Trophoblast cell (in vitro differentiated cells and primary cell): Measurements from ENCODE around the gene PRKX.
"Not testable (repeated sequence)": the region's sequence is repeated elsewhere in the genome, so short reads cannot be mapped to it uniquely, and the experiment has no call there.

ENCODE experiments used
- DNase-seq, 2 donors: peaks; one replicate each; pipeline ENCODE4 v3.0.0-alpha.2; 2016
- H2AFZ ChIP-seq: 2 replicates; pipeline ENCODE4 v1.6.1; 2013; ENCODE audit warnings: low read length, moderate library complexity, mild to moderate bottlenecking; ENCODE audit not compliant: insufficient read depth, poor library complexity
- H2AK5ac ChIP-seq: 2 replicates; pipeline ENCODE4 v1.6.1; 2013; ENCODE audit warnings: mild to moderate bottlenecking, low read length
- H2BK120ac ChIP-seq: 2 replicates; pipeline ENCODE4 v1.6.1; 2013; ENCODE audit warnings: low read length, mild to moderate bottlenecking, moderate library complexity; ENCODE audit not compliant: insufficient read depth, poor library complexity
- H2BK12ac ChIP-seq: 2 replicates; pipeline ENCODE4 v1.6.1; 2013; ENCODE audit warnings: mild to moderate bottlenecking, low read length, moderate library complexity
- H2BK5ac ChIP-seq: 2 replicates; pipeline ENCODE4 v1.6.1; 2013; ENCODE audit warnings: low read length, low read depth, moderate library complexity, mild to moderate bottlenecking; ENCODE audit not compliant: poor library complexity
- H3K14ac ChIP-seq: 2 replicates; pipeline ENCODE4 v1.6.1; 2013; ENCODE audit warnings: mild to moderate bottlenecking, low read length
- H3K18ac ChIP-seq: 2 replicates; pipeline ENCODE4 v1.6.1; 2013; ENCODE audit warnings: mild to moderate bottlenecking, low read length
- H3K23ac ChIP-seq: 2 replicates; pipeline ENCODE4 v1.6.1; 2013; ENCODE audit warnings: low read length
- H3K27ac ChIP-seq: 2 replicates; pipeline ENCODE4 v1.5.1; 2013; ENCODE audit warnings: low read depth, mild to moderate bottlenecking, inconsistent platforms, low read length, moderate library complexity
- H3K27me3 ChIP-seq: 2 replicates; pipeline ENCODE4 v1.6.1; 2013; ENCODE audit warnings: inconsistent platforms, mild to moderate bottlenecking, low read length, moderate library complexity; ENCODE audit not compliant: insufficient read depth
- H3K36me3 ChIP-seq, 2 experiments: 1 replicate in 1 of 2; 2 replicates in 1 of 2; pipeline ENCODE4 v1.6.1; 2013; ENCODE audit warnings: low read length in 2 of 2, mild to moderate bottlenecking in 2 of 2, moderate library complexity in 1 of 2; ENCODE audit not compliant: insufficient read depth in 2 of 2, control insufficient read depth in 1 of 2
- H3K4ac ChIP-seq: 2 replicates; pipeline ENCODE4 v1.6.1; 2013; ENCODE audit warnings: low read depth, mild to moderate bottlenecking, low read length, moderate library complexity
- H3K4me1 ChIP-seq, 2 experiments: 1 replicate in 1 of 2; 2 replicates in 1 of 2; pipeline ENCODE4 v1.6.1; 2013; ENCODE audit warnings: low read length in 2 of 2, mild to moderate bottlenecking in 2 of 2, moderate library complexity in 1 of 2; ENCODE audit not compliant: insufficient read depth in 2 of 2, control insufficient read depth in 1 of 2
- H3K4me2 ChIP-seq: 2 replicates; pipeline ENCODE4 v1.6.1; 2013; ENCODE audit warnings: inconsistent platforms, mild to moderate bottlenecking, low read length, moderate library complexity
- H3K4me3 ChIP-seq: 2 replicates; pipeline ENCODE4 v1.5.1; 2013; ENCODE audit warnings: mild to moderate bottlenecking, low read depth, low read length, inconsistent platforms
- H3K79me1 ChIP-seq: one replicate; pipeline ENCODE4 v1.6.1; 2013; ENCODE audit warnings: low read length
- H3K79me2 ChIP-seq: 2 replicates; pipeline ENCODE4 v1.6.1; 2013; ENCODE audit warnings: low read length, mild to moderate bottlenecking; ENCODE audit not compliant: control insufficient read depth, insufficient read depth, poor library complexity
- H3K9ac ChIP-seq: 2 replicates; pipeline ENCODE4 v1.6.1; 2013; ENCODE audit warnings: mild to moderate bottlenecking, low read length
- H3K9me3 ChIP-seq: 2 replicates; pipeline ENCODE4 v1.6.1; 2013; ENCODE audit warnings: low read depth, mild to moderate bottlenecking, control low read depth, inconsistent platforms, low read length; ENCODE audit not compliant: insufficient read depth
- H4K12ac ChIP-seq: 2 replicates; pipeline ENCODE4 v1.6.1; 2013; ENCODE audit warnings: low read depth, mild to moderate bottlenecking, low read length, moderate library complexity
- H4K8ac ChIP-seq: 2 replicates; pipeline ENCODE4 v1.6.1; 2013; ENCODE audit warnings: low read depth, mild to moderate bottlenecking, low read length, moderate library complexity
- H4K91ac ChIP-seq: one replicate; pipeline ENCODE4 v1.6.1; 2013; ENCODE audit warnings: low read depth, mild to moderate bottlenecking, low read length, moderate library complexity
- whole genome bisulfite sequencing: extraction: QIAGEN DNeasy Blood & Tissue Kit; methylation state at CpG from one replicate; pipeline ENCODE4 v1.1.7; 2013; ENCODE audit warnings: missing lambda C conversion rate; ENCODE audit not compliant: insufficient read length, insufficient coverage; ENCODE audit errors: extremely low coverage; 5-methylcytosine and 5-hydroxymethylcytosine counted together

PRKX gene

GRCh38 chrX:3711331-3711917 lies 2.0 kb downstream of the PRKX start:
- H4K8ac ChIP-seq, result no peak overlapping the region
- H3K4me2 ChIP-seq, result peak overlapping the region; percentile 51
- no peaks in the 10 kb centered on the region for H3K9me3 ChIP-seq
- H3K23ac ChIP-seq, result no peak overlapping the region
- no peaks in the 10 kb centered on the region for H3K36me3 ChIP-seq
- H3K14ac ChIP-seq, result no peak overlapping the region
- H2BK120ac ChIP-seq, result no peak overlapping the region
- H3K18ac ChIP-seq, result no peak overlapping the region
- peaks cover 2 to 8% of the 10 kb centered on the region in 2 experiments for H3K4me1 ChIP-seq
- H4K12ac ChIP-seq, result no peak overlapping the region
- no peak overlapping the region for H4K91ac ChIP-seq
- no CpG with 5 or more reads among the region's 16 CpGs for WGBS
- no peak overlapping the region for H3K4me3 ChIP-seq
- H3K27me3 ChIP-seq, result no peaks in the 10 kb centered on the region
- H2AFZ ChIP-seq, result no peak overlapping the region
- DNase-seq, result no peak
- H2BK5ac ChIP-seq, result no peak overlapping the region
- H2AK5ac ChIP-seq, result no peak overlapping the region
- H3K9ac ChIP-seq, result no peak overlapping the region
- no peak overlapping the region for H2BK12ac ChIP-seq
- H3K79me2 ChIP-seq, result peaks cover 15% of the 10 kb centered on the region
- H3K27ac ChIP-seq, result no peak overlapping the region
- peaks cover 13% of the 10 kb centered on the region for H3K79me1 ChIP-seq
- H3K4ac ChIP-seq, result no peak overlapping the region

DNA sequence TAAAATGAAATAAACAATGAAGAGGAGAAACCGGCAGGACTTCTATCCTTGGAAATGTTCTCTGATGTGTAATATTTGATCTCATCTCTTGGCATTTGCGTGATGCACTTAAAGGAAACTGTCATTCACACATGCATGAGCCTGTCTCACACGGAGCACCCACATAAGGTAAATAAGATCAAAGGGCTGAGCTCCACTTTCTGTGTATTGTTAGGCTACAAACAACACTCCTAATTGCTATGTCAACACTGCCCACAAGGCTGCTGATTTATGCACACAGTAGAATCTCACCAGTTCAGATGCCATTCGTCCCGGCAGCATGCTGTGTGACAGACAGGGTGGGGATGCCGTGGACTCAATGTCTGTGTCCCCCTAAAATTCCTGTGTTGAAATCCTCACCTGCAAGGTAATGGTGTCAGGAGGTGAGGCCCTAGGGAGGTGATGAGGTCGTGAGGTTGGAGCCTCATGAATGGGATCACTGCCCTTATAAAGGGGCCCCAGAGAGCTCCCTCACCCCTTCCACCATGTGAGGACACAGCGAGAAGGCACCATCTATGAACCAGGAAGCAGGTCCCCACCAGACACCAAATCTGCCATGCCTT lies 5.7 kb downstream of the PRKX start:
- not testable (repeated sequence) for H3K4ac ChIP-seq, H3K27me3 ChIP-seq, H2BK120ac ChIP-seq, H2AFZ ChIP-seq, H2AK5ac ChIP-seq, H3K18ac ChIP-seq, H4K8ac ChIP-seq, H3K14ac ChIP-seq, H3K9ac ChIP-seq, H3K27ac ChIP-seq, H2BK12ac ChIP-seq, H3K4me2 ChIP-seq, H3K79me1 ChIP-seq, H3K23ac ChIP-seq, H2BK5ac ChIP-seq, H3K4me3 ChIP-seq, DNase-seq, H3K79me2 ChIP-seq, H3K4me1 ChIP-seq, H4K91ac ChIP-seq, H3K36me3 ChIP-seq, H3K9me3 ChIP-seq, H4K12ac ChIP-seq
- WGBS, result no CpG with 5 or more reads among the region's 8 CpGs

DNA sequence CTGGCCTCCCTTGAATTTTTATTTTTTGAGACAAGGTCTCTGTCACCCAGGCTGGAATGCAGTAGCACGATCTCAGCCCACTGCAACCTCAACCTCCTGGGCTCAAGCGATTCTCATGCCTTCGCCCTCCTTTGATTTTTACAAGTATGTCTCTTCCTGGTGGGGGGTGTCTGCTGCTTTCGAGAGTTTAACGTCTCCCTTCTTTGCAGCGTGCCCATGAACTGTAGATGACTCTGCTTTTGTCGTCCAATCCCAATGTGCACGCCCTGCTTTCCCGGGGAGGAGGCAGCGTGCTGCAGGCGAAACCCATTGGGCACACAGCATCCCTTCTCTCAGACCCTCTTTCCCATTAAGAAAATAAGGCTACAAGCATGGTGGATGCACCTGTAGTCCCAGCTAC lies 7.0 kb downstream of the PRKX start:
- H2BK120ac ChIP-seq, result no peak overlapping the region
- H3K27me3 ChIP-seq, result no peaks in the 10 kb centered on the region
- no peak overlapping the region for H3K4me2 ChIP-seq
- H3K18ac ChIP-seq, result no peak overlapping the region
- H3K14ac ChIP-seq, result no peak overlapping the region
- no peak overlapping the region for H4K91ac ChIP-seq
- no peak overlapping the region for H3K27ac ChIP-seq
- H3K23ac ChIP-seq, result no peak overlapping the region
- no peaks in the 10 kb centered on the region for H3K9me3 ChIP-seq
- H3K9ac ChIP-seq, result no peak overlapping the region
- no peaks in the 10 kb centered on the region for H3K36me3 ChIP-seq
- no peak overlapping the region for H2BK5ac ChIP-seq
- H3K4me3 ChIP-seq, result no peak overlapping the region
- no peak overlapping the region for H4K8ac ChIP-seq
- H3K79me1 ChIP-seq, result no peaks in the 10 kb centered on the region
- H3K4ac ChIP-seq, result no peak overlapping the region
- no peak for DNase-seq
- H4K12ac ChIP-seq, result no peak overlapping the region
- H2AK5ac ChIP-seq, result no peak overlapping the region
- H2AFZ ChIP-seq, result no peak overlapping the region
- no peak overlapping the region for H2BK12ac ChIP-seq
- WGBS, result no CpG with 5 or more reads among the region's 11 CpGs
- H3K4me1 ChIP-seq, result peaks cover 0 to 2% of the 10 kb centered on the region in 2 experiments
- H3K79me2 ChIP-seq, result no peaks in the 10 kb centered on the region

DNA sequence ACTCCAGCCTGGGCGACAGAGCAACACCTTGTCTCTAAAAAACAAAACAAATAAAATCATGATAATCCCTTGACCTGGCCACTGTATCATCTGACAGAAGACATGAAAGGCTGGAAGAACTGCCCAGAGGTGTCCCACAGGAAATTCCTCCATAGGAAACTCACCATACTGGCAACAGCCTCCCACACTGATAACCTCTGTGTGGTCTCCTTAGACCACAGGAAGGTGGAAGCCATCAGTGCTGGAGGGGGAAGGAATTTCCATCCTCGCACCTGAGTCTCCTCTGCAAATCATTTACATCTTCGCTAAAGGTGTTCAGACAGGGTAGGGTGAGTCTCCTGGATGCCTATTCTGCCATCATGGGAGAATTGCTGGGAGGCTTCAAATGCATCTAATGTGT lies 10.2 kb downstream of the PRKX start:
- H2BK5ac ChIP-seq, H3K79me2 ChIP-seq, H3K14ac ChIP-seq, H3K9ac ChIP-seq, H2AK5ac ChIP-seq, H3K18ac ChIP-seq, H3K27ac ChIP-seq, H3K23ac ChIP-seq, H4K12ac ChIP-seq, H4K8ac ChIP-seq, H2AFZ ChIP-seq, H3K4ac ChIP-seq, H3K9me3 ChIP-seq, H3K4me3 ChIP-seq, H3K27me3 ChIP-seq, DNase-seq, H3K36me3 ChIP-seq, H3K4me2 ChIP-seq, H3K4me1 ChIP-seq, H4K91ac ChIP-seq, H2BK120ac ChIP-seq, H3K79me1 ChIP-seq, H2BK12ac ChIP-seq: not testable (repeated sequence)
- no CpG with 5 or more reads among the region's 3 CpGs for WGBS
